ENCODE measurements around the gene CEP112.

The CEP112 gene

DNA sequence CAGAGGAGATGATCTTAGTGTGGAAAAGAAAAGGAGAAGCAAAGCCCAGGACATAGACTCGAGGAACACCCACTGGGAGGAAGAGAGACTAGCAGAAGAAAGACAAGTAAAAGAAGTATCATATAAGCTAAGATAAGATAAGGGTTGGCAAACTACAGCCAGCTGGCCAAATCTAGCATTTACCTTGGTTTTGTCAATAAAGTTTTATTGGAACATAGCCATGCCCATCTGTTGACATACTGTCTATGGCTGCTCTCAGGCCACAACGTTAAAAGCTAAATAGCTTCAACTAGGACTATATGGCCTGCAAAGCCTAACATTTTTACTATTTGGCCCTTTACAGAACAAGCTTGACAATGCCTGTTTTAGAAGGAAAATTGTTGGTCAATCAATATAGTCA is 464.1 kb downstream of the CEP112 start:
- Histone ChIP-seq H4K20me1 (ENCODE audit: insufficient read depth) (no peaks in the 10 kb centered on the region), H3K4me2 (no peak overlapping the region), H2AFZ (ENCODE audit: low read depth) (no peak overlapping the region), H3K4me1 (ENCODE audit: low read depth, poor library complexity, severe bottlenecking) (no peaks in the 10 kb centered on the region), H3K9ac (no peak overlapping the region), H3K27ac (no peak overlapping the region), H3K4me3 (IDR thresholded peaks at IDR 0.05; ENCODE audit: insufficient read depth, low read depth, low read length) (no peak overlapping the region), H3K27me3 (ENCODE audit: insufficient read depth, low read depth) (no peaks in the 10 kb centered on the region), H3K79me2 (ENCODE audit: insufficient read depth, low read depth) (no peaks in the 10 kb centered on the region), H3K36me3 (ENCODE audit: insufficient read depth) (no peaks in the 10 kb centered on the region)
- TF ChIP-seq, protein P1, sequence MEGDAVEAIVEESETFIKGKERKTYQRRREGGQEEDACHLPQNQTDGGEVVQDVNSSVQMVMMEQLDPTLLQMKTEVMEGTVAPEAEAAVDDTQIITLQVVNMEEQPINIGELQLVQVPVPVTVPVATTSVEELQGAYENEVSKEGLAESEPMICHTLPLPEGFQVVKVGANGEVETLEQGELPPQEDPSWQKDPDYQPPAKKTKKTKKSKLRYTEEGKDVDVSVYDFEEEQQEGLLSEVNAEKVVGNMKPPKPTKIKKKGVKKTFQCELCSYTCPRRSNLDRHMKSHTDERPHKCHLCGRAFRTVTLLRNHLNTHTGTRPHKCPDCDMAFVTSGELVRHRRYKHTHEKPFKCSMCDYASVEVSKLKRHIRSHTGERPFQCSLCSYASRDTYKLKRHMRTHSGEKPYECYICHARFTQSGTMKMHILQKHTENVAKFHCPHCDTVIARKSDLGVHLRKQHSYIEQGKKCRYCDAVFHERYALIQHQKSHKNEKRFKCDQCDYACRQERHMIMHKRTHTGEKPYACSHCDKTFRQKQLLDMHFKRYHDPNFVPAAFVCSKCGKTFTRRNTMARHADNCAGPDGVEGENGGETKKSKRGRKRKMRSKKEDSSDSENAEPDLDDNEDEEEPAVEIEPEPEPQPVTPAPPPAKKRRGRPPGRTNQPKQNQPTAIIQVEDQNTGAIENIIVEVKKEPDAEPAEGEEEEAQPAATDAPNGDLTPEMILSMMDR (conservative IDR thresholded peaks at IDR 0.05; ENCODE audit: low read depth, low read length): no peak

DNA sequence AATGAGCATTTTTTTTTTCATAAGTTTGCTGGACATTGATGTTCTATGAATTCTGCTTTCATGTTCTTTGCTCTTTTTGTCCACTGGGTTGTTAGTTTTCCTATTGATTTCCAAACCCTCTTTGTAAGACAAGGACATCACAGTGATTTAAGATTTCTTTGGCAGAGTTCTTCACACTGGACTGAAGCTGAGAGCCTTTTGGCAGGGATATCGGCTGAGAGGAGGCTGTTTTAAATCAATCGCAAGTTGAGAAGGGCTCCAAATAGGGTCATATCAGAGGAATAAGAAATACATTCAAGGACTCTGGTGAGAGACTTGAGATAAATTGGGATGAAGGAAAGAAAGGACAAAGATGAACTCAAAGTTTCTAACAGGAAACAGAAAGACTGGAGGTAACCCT is 464.7 kb downstream of the CEP112 start:
- H3K9ac ChIP-seq: no peak overlapping the region
- H3K4me1 ChIP-seq (ENCODE audit: low read depth, poor library complexity, severe bottlenecking): no peaks in the 10 kb centered on the region
- no peaks in the 10 kb centered on the region for H3K79me2 ChIP-seq (ENCODE audit: insufficient read depth, low read depth)
- H3K4me3 ChIP-seq (IDR thresholded peaks at IDR 0.05; ENCODE audit: insufficient read depth, low read depth, low read length): no peak overlapping the region
- no peak overlapping the region for H3K27ac ChIP-seq
- no peaks in the 10 kb centered on the region for H3K36me3 ChIP-seq (ENCODE audit: insufficient read depth)
- H2AFZ ChIP-seq (ENCODE audit: low read depth): no peak overlapping the region
- TF ChIP-seq, protein P1 (conservative IDR thresholded peaks at IDR 0.05; ENCODE audit: low read depth, low read length): no peak
- no peak overlapping the region for H3K4me2 ChIP-seq
- no peaks in the 10 kb centered on the region for H4K20me1 ChIP-seq (ENCODE audit: insufficient read depth)
- H3K27me3 ChIP-seq (ENCODE audit: insufficient read depth, low read depth): no peaks in the 10 kb centered on the region

DNA sequence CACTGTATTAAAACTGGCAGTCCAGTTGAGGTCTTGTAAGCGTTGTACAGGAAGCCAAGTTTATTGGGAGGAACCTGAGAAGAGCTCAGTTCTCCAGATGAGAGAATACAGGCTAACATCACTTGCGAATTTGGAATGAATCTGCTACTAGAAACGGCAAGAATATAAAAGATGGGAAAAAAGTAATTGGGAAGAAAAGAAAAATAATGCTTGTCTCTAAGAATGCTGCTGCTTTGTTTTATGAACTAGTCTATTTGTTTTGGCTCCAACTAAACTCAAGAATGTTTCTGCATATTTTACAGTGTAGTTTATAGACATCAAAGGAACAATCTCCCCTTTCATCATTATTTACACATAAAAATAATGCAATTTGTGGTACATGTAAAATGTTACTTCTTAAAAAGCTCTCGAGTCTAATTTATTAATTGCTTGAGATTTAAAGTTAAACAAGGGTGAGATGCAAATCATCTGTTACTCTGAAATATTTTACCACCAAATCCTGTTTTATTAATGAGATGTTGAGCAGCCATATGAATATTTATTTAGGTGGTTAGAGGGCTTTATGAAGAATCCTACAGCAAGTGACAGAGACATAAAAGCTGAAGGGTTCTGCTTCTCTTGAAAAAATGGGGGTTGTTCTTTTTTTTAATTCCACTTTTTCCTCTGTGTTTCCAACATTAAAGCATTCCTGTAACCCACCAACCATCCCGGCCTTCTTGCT is 468.3 kb downstream of the CEP112 start:
- H3K9ac ChIP-seq: no peak overlapping the region
- no peak overlapping the region for H3K4me2 ChIP-seq
- H3K36me3 ChIP-seq (ENCODE audit: insufficient read depth): no peaks in the 10 kb centered on the region
- no peak overlapping the region for H3K27ac ChIP-seq
- H2AFZ ChIP-seq (ENCODE audit: low read depth): no peak overlapping the region
- no peak overlapping the region for H3K4me3 ChIP-seq (IDR thresholded peaks at IDR 0.05; ENCODE audit: insufficient read depth, low read depth, low read length)
- no peaks in the 10 kb centered on the region for H3K4me1 ChIP-seq (ENCODE audit: low read depth, poor library complexity, severe bottlenecking)
- TF ChIP-seq, protein P1 (conservative IDR thresholded peaks at IDR 0.05; ENCODE audit: low read depth, low read length): no peak
- no peaks in the 10 kb centered on the region for H4K20me1 ChIP-seq (ENCODE audit: insufficient read depth)
- no peaks in the 10 kb centered on the region for H3K79me2 ChIP-seq (ENCODE audit: insufficient read depth, low read depth)
- H3K27me3 ChIP-seq (ENCODE audit: insufficient read depth, low read depth): no peaks in the 10 kb centered on the region

DNA sequence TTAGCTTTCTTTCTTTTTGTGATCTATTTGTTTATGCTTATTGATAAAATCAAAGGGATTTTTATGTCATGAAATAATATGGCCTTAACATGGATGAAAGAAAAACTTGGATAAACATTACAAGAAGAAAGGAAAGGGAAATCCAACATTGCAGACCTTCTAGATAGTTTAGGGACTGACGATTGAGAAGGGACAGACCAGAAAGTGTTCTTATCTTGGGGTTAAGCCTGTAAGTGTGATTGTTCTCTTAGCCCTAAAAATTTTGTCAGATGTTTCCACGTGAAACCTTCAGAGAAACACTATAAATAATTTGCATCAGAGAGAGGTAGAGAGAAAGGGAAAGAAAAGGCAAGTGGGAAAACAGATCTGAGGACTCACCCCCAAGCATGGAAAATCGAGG is 473.3 kb downstream of the CEP112 start:
- Histone ChIP-seq H3K4me3 (IDR thresholded peaks at IDR 0.05; ENCODE audit: insufficient read depth, low read depth, low read length) (no peak overlapping the region), H4K20me1 (ENCODE audit: insufficient read depth) (no peaks in the 10 kb centered on the region), H3K27ac (no peak overlapping the region), H3K36me3 (ENCODE audit: insufficient read depth) (no peaks in the 10 kb centered on the region), H3K4me1 (ENCODE audit: low read depth, poor library complexity, severe bottlenecking) (no peaks in the 10 kb centered on the region), H3K9ac (no peak overlapping the region), H3K79me2 (ENCODE audit: insufficient read depth, low read depth) (no peaks in the 10 kb centered on the region), H2AFZ (ENCODE audit: low read depth) (no peak overlapping the region), H3K4me2 (no peak overlapping the region), H3K27me3 (ENCODE audit: insufficient read depth, low read depth) (no peaks in the 10 kb centered on the region)
- TF ChIP-seq, protein P1 (conservative IDR thresholded peaks at IDR 0.05; ENCODE audit: low read depth, low read length): no peak
